Gastroesophageal sphincter (tissue), 3 donors: ENCODE data around the gene PIAS4.

Source experiments
- CTCF ChIP-seq, 4 experiments: fragments of 200-600 bp in 2 of 4; fragments of 450-650 bp in 2 of 4; sonication (generic) in 1 of 4; IDR thresholded peaks; one replicate each; pipeline ENCODE4 v1.5.1; 2017 to 2019; ENCODE audit warnings: antibody characterized with exemption in 4 of 4, mild to moderate bottlenecking in 2 of 4, moderate library complexity in 2 of 4
- POLR2A ChIP-seq, 2 donors: fragments of 450-650 bp; IDR thresholded peaks; one replicate each; pipeline ENCODE4 v1.6.1; 2017; ENCODE audit warnings: antibody characterized with exemption in 2 of 2, mild to moderate bottlenecking in 2 of 2, moderate library complexity in 1 of 2
- POLR2AphosphoS5 ChIP-seq: sonication (generic); formaldehyde crosslinking; IDR thresholded peaks from one replicate; pipeline ENCODE4 v1.6.1; 2017; ENCODE audit warnings: antibody characterized with exemption

GRCh38 chr19:3981736-3982681 lies 25.5 kb upstream of the PIAS4 start:
- TF ChIP-seq CTCF (IDR thresholded peaks at IDR 0.05) (no peak), POLR2AphosphoS5 (no peak), POLR2A (IDR thresholded peaks at IDR 0.05) (no peak)
